Mucosa of rectum (tissue), 2 donors: ENCODE data around the gene FSTL5.

Experiments
- H3K27ac ChIP-seq, 2 donors: one replicate each; pipeline ENCODE4 v1.7.0; 2013; ENCODE audit warnings: inconsistent platforms in 2 of 2, low read depth in 2 of 2, low read length in 2 of 2
- H3K27me3 ChIP-seq, 2 donors: one replicate each; pipeline ENCODE4 v1.7.0; 2013; ENCODE audit warnings: low read length in 2 of 2; ENCODE audit not compliant: control insufficient read depth in 2 of 2, insufficient read depth in 2 of 2
- H3K36me3 ChIP-seq, 2 donors: one replicate each; pipeline ENCODE4 v1.7.0; 2013; ENCODE audit warnings: low read length in 2 of 2; ENCODE audit not compliant: control insufficient read depth in 2 of 2, insufficient read depth in 2 of 2
- H3K4me1 ChIP-seq, 2 donors: one replicate each; pipeline ENCODE4 v1.7.0; 2013; ENCODE audit warnings: low read length in 2 of 2, mild to moderate bottlenecking in 1 of 2; ENCODE audit not compliant: control insufficient read depth in 2 of 2, insufficient read depth in 2 of 2
- H3K4me3 ChIP-seq, 2 donors: one replicate each; pipeline ENCODE4 v1.7.0; 2013; ENCODE audit warnings: low read length in 2 of 2
- H3K9ac ChIP-seq, 2 donors: one replicate each; pipeline ENCODE4 v1.7.0; 2013; ENCODE audit warnings: low read length in 2 of 2, low read depth in 1 of 2, mild to moderate bottlenecking in 1 of 2
- H3K9me3 ChIP-seq, 2 donors: one replicate each; pipeline ENCODE4 v1.7.0; 2013; ENCODE audit warnings: low read length in 2 of 2; ENCODE audit not compliant: control insufficient read depth in 2 of 2
- donor health status: healthy.
- donor health status: Normal muscosa, but diverticular disease.

FSTL5 gene

GRCh38 chr4:161629694-161630441 lies 533.9 kb downstream of the FSTL5 start:
- Histone ChIP-seq H3K9me3 (no peaks in the 10 kb centered on the region), H3K27me3 (no peaks in the 10 kb centered on the region), H3K9ac (no peak overlapping the region), H3K27ac (no peak overlapping the region), H3K4me3 (no peak overlapping the region), H3K36me3 (no peaks in the 10 kb centered on the region), H3K4me1 (no peaks in the 10 kb centered on the region)

- Histone ChIP-seq H3K27me3 (no peaks in the 10 kb centered on the region), H3K4me1 (no peaks in the 10 kb centered on the region), H3K36me3 (no peaks in the 10 kb centered on the region), H3K27ac (no peak overlapping the region), H3K4me3 (no peak overlapping the region), H3K9ac (no peak overlapping the region), H3K9me3 (no peaks in the 10 kb centered on the region)
These were observed 559.1 kb downstream of the FSTL5 start for GRCh38 chr4:161604516-161605300.

DNA sequence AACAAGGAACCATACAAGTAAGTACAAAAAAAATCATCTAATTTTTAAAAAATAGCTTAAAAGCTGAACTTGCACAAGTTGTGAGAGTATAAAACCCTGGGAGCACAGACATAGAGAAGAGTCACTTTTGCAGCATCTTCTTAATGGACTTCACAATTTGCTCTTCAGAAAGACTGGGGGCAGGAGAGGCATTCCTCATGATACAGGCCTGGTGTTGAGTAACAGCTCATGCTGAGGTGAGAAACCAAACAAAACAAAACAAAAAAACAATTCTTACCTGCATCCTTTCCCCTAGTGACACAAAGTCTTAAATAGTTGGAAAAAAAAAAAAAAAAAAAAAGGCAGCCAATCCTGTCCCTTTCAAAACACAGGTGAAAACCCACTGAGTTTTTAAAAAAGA lies 562.8 kb downstream of the FSTL5 start:
- Histone ChIP-seq H3K36me3 (no peaks in the 10 kb centered on the region), H3K4me3 (no peak overlapping the region), H3K27ac (no peak overlapping the region), H3K9ac (no peak overlapping the region), H3K4me1 (no peaks in the 10 kb centered on the region), H3K27me3 (no peaks in the 10 kb centered on the region), H3K9me3 (no peaks in the 10 kb centered on the region)

DNA sequence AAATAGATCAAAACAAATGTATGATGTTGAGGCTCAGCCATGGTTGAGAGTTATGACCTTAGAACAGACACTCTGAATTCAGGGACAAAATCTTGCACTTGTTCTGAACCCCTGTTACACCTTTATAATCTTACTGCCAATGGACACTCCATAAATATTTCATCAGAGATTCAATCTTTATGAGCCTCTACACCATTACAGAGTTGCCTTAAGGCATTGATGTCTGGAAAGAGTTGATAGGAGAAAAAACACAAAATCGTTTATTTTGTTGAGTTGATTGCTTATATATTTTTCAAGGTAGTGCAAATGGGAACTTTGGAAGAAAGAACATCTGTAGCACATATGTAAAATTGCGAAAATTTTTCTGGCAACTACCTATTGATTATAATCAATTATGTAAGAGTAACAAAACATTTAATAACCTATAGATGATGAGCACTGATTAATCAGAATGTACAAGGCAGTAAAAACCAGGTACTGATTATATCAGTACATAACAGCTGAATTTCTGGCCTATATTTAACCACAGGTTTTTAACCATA lies 568.5 kb downstream of the FSTL5 start:
- H3K4me3 ChIP-seq: no peak overlapping the region
- no peaks in the 10 kb centered on the region for H3K27me3 ChIP-seq
- H3K36me3 ChIP-seq: no peaks in the 10 kb centered on the region
- no peaks in the 10 kb centered on the region for H3K9me3 ChIP-seq
- no peaks in the 10 kb centered on the region for H3K4me1 ChIP-seq
- no peak overlapping the region for H3K27ac ChIP-seq
- H3K9ac ChIP-seq: no peak overlapping the region

DNA sequence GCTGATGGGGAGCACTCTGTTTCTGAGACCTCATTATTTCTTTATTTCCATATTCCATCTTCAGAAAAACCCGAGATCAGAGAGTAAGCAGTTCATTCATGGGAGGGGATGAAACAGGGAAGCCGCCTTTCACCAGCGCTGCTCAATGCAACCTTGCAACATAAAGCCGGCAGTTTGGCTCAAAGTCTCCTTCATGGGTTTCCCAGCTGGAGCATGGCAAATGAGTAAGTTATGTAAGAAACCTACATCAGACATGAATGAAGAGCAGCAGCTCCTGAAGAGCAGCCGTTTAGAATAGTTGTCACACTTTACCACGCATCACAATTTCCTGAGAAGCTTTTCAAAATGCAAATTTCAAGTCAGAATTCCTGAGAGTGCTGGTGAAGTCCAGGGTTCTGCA lies 578.8 kb downstream of the FSTL5 start:
- Histone ChIP-seq H3K27ac (no peak overlapping the region), H3K9me3 (no peaks in the 10 kb centered on the region), H3K4me1 (no peaks in the 10 kb centered on the region), H3K4me3 (no peak overlapping the region), H3K27me3 (no peaks in the 10 kb centered on the region), H3K9ac (no peak overlapping the region), H3K36me3 (no peaks in the 10 kb centered on the region)

DNA sequence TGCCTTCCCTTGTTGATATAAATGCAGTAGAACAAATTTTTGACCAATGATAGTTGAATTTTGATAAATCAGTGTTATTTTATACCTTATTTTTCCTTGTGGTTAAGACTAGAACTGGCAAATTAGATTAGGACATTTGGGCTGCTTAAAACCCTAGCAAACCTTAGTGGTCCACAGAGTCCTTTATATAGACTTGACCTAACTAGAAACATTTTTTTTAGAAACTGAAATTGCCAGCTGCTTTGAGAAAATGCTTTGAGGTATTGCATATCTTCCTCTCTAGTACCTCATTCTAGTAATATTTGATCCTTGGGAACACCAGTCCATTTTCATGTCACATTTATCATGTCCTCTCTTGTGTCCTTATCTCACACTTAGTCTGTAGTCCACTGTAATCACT lies 580.3 kb downstream of the FSTL5 start:
- no peaks in the 10 kb centered on the region for H3K4me1 ChIP-seq
- no peak overlapping the region for H3K9ac ChIP-seq
- no peaks in the 10 kb centered on the region for H3K27me3 ChIP-seq
- no peak overlapping the region for H3K4me3 ChIP-seq
- no peaks in the 10 kb centered on the region for H3K36me3 ChIP-seq
- H3K9me3 ChIP-seq: no peaks in the 10 kb centered on the region
- H3K27ac ChIP-seq: no peak overlapping the region

GRCh38 chr4:161581262-161582230 lies 582.3 kb downstream of the FSTL5 start:
- H3K27me3 ChIP-seq: no peaks in the 10 kb centered on the region
- H3K4me1 ChIP-seq: no peaks in the 10 kb centered on the region
- H3K4me3 ChIP-seq: no peak overlapping the region
- no peaks in the 10 kb centered on the region for H3K36me3 ChIP-seq
- H3K9ac ChIP-seq: no peak overlapping the region
- H3K27ac ChIP-seq: no peak overlapping the region
- no peaks in the 10 kb centered on the region for H3K9me3 ChIP-seq

GRCh38 chr4:161577579-161578301 lies 586.1 kb downstream of the FSTL5 start:
- Histone ChIP-seq H3K9me3 (no peaks in the 10 kb centered on the region), H3K27me3 (no peaks in the 10 kb centered on the region), H3K4me3 (no peak overlapping the region), H3K4me1 (no peaks in the 10 kb centered on the region), H3K9ac (no peak overlapping the region), H3K36me3 (no peaks in the 10 kb centered on the region), H3K27ac (no peak overlapping the region)

DNA sequence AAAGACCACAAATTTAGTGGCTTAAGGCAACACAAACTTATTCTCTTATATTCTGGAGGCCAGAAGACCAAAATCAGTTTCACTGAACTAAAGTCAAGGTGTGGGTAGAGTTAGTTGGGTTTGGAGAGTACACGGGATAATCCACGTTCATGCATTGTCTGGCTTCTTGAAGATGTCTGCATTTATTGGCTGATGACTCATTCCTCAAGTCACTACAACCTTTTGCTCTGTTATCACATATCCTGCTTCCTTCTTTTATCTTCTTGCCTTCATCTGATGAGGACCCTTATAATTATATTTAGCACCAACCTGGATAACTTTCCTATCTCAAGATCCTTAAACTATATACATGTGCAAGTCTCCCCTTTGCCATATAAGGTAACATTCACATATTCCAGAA lies 590.0 kb downstream of the FSTL5 start:
- Histone ChIP-seq H3K4me3 (no peak overlapping the region), H3K27me3 (no peaks in the 10 kb centered on the region), H3K9me3 (no peaks in the 10 kb centered on the region), H3K4me1 (no peaks in the 10 kb centered on the region), H3K36me3 (no peaks in the 10 kb centered on the region), H3K27ac (no peak overlapping the region), H3K9ac (no peak overlapping the region)
